ENCODE data around the gene AIP.

GRCh38 chr11:67524480-67524808 is 41.6 kb downstream of the AIP start:
- TF ChIP-seq CTCF (IDR thresholded peaks at IDR 0.05), result no peak
- no peak for TF ChIP-seq POLR2A (IDR thresholded peaks at IDR 0.05)

Data from ovary (tissue), 3 donors.